Measurements from ENCODE around the gene PPP1R12A.

PPP1R12A gene

GRCh38 chr12:79873201-79873600, 61.7 kb downstream of the PPP1R12A start:
- TF ChIP-seq SUZ12 (IDR thresholded peaks at IDR 0.05) (no peak), ARNT (IDR thresholded peaks at IDR 0.05) (no peak), BHLHE40 (IDR thresholded peaks at IDR 0.05; ENCODE audit: borderline replicate concordance) (no peak), FOXM1 (IDR thresholded peaks at IDR 0.05; ENCODE audit: borderline replicate concordance) (no peak), FOXA1 (IDR thresholded peaks at IDR 0.05) (no peak), L3MBTL2 (conservative IDR thresholded peaks at IDR 0.05) (no peak)
- CTCF ChIA-PET = no interaction called here
- DNase-seq (ENCODE audit: extremely low spot score) = no peak
- POLR2A ChIA-PET = no interaction called here

GRCh38 chr12:79871621-79872020, 63.3 kb downstream of the PPP1R12A start:
- ChIA-PET POLR2A (no interaction called here), CTCF (no interaction called here)
- TF ChIP-seq HDGF (IDR thresholded peaks at IDR 0.05; ENCODE audit: borderline replicate concordance) (no peak), SP1 (IDR thresholded peaks at IDR 0.05) (no peak), SUZ12 (IDR thresholded peaks at IDR 0.05) (no peak), TARDBP (IDR thresholded peaks at IDR 0.05) (no peak), FOXM1 (IDR thresholded peaks at IDR 0.05; ENCODE audit: borderline replicate concordance) (no peak), ELF4 (IDR thresholded peaks at IDR 0.05) (no peak), NFRKB (IDR thresholded peaks at IDR 0.05) (no peak), ARNT (IDR thresholded peaks at IDR 0.05) (no peak), ZNF384 (IDR thresholded peaks at IDR 0.05) (no peak), CTBP1 (IDR thresholded peaks at IDR 0.05; ENCODE audit: borderline replicate concordance) (no peak), L3MBTL2 (conservative IDR thresholded peaks at IDR 0.05) (no peak)
- no peak for DNase-seq (ENCODE audit: extremely low spot score)

- ChIA-PET POLR2A (no interaction called here), CTCF (no interaction called here)
- DNase-seq (ENCODE audit: extremely low spot score) = no peak
- TF ChIP-seq TARDBP (IDR thresholded peaks at IDR 0.05) (no peak), FOXK2 (IDR thresholded peaks at IDR 0.05) (no peak), ARNT (IDR thresholded peaks at IDR 0.05) (no peak), FOXA1 (IDR thresholded peaks at IDR 0.05) (no peak), SUZ12 (IDR thresholded peaks at IDR 0.05) (no peak), L3MBTL2 (conservative IDR thresholded peaks at IDR 0.05) (no peak), ZNF384 (IDR thresholded peaks at IDR 0.05) (no peak), HDGF (IDR thresholded peaks at IDR 0.05; ENCODE audit: borderline replicate concordance) (no peak), PKNOX1 (IDR thresholded peaks at IDR 0.05) (no peak), BHLHE40 (IDR thresholded peaks at IDR 0.05; ENCODE audit: borderline replicate concordance) (no peak), FOXM1 (IDR thresholded peaks at IDR 0.05; ENCODE audit: borderline replicate concordance) (no peak), SP1 (IDR thresholded peaks at IDR 0.05) (no peak), CTBP1 (IDR thresholded peaks at IDR 0.05; ENCODE audit: borderline replicate concordance) (no peak), LEF1 (IDR thresholded peaks at IDR 0.05; ENCODE audit: borderline replicate concordance) (no peak)
These were observed 64.0 kb downstream of the PPP1R12A start for GRCh38 chr12:79870916-79871315.

- no peak for DNase-seq (ENCODE audit: extremely low spot score)
- TF ChIP-seq SP1 (IDR thresholded peaks at IDR 0.05) (no peak), FOXA1 (IDR thresholded peaks at IDR 0.05) (no peak), FOXK2 (IDR thresholded peaks at IDR 0.05) (no peak), PKNOX1 (IDR thresholded peaks at IDR 0.05) (no peak), NFRKB (IDR thresholded peaks at IDR 0.05) (no peak)
- ChIA-PET POLR2A (no interaction called here), CTCF (no interaction called here)
These were observed 75.3 kb downstream of the PPP1R12A start for GRCh38 chr12:79859646-79860045.

GRCh38 chr12:79858518-79858917, 76.4 kb downstream of the PPP1R12A start:
- TF ChIP-seq L3MBTL2 (conservative IDR thresholded peaks at IDR 0.05) (no peak), HDGF (IDR thresholded peaks at IDR 0.05; ENCODE audit: borderline replicate concordance) (no peak), FOXM1 (IDR thresholded peaks at IDR 0.05; ENCODE audit: borderline replicate concordance) (no peak), SUZ12 (IDR thresholded peaks at IDR 0.05) (no peak), ARNT (IDR thresholded peaks at IDR 0.05) (no peak), FOXK2 (IDR thresholded peaks at IDR 0.05) (no peak), NFRKB (IDR thresholded peaks at IDR 0.05) (no peak), FOXA1 (IDR thresholded peaks at IDR 0.05) (no peak), SP1 (IDR thresholded peaks at IDR 0.05) (no peak)
- ChIA-PET POLR2A (no interaction called here), CTCF (interaction anchor here (0.7 kb wide), 1 partner anchor 15 kb away, joined by 8 read pairs; no protein-coding TSS in a partner anchor)
- DNase-seq (ENCODE audit: extremely low spot score) = no peak

GRCh38 chr12:79857675-79858074, 77.2 kb downstream of the PPP1R12A start:
- ChIA-PET POLR2A (no interaction called here), CTCF (no interaction called here)
- TF ChIP-seq TARDBP (IDR thresholded peaks at IDR 0.05) = no peak
- TF ChIP-seq NFRKB (IDR thresholded peaks at IDR 0.05) = no peak
- no peak for TF ChIP-seq FOXM1 (IDR thresholded peaks at IDR 0.05; ENCODE audit: borderline replicate concordance)
- no peak for TF ChIP-seq SUZ12 (IDR thresholded peaks at IDR 0.05)
- TF ChIP-seq CTBP1 (IDR thresholded peaks at IDR 0.05; ENCODE audit: borderline replicate concordance) = no peak
- TF ChIP-seq ARNT (IDR thresholded peaks at IDR 0.05) = no peak
- no peak for TF ChIP-seq BHLHE40 (IDR thresholded peaks at IDR 0.05; ENCODE audit: borderline replicate concordance)
- no peak for TF ChIP-seq SP1 (IDR thresholded peaks at IDR 0.05)
- TF ChIP-seq HDGF (IDR thresholded peaks at IDR 0.05; ENCODE audit: borderline replicate concordance) = no peak
- no peak for TF ChIP-seq FOXA1 (IDR thresholded peaks at IDR 0.05)
- no peak for TF ChIP-seq ZNF384 (IDR thresholded peaks at IDR 0.05)
- no peak for TF ChIP-seq L3MBTL2 (conservative IDR thresholded peaks at IDR 0.05)
- no peak for TF ChIP-seq PKNOX1 (IDR thresholded peaks at IDR 0.05)
- TF ChIP-seq LEF1 (IDR thresholded peaks at IDR 0.05; ENCODE audit: borderline replicate concordance) = no peak
- TF ChIP-seq FOXK2 (IDR thresholded peaks at IDR 0.05) = no peak
- TF ChIP-seq ELF4 (IDR thresholded peaks at IDR 0.05) = no peak
- no peak for DNase-seq (ENCODE audit: extremely low spot score)

All from HEK293T (cell line).